Chondrocyte (in vitro differentiated cells): ENCODE measurements around the gene TPMT. TPM values are rescaled to one million over a fixed set of nuclear protein-coding genes. Genes with fewer than 3 reads are reported as not detected.
"Not testable (repeated sequence)": the region's sequence is repeated elsewhere in the genome, so short reads cannot be mapped to it uniquely, and the experiment has no call there.

Source experiments
- DNase-seq: peaks from one replicate; pipeline ENCODE4 v3.0.0; 2021; ENCODE audit warnings: mixed read lengths, low spot score
- H3K27ac Mint-ChIP-seq: one replicate; pipeline ENCODE4 v1.8.0; 2021; ENCODE audit warnings: mild to moderate bottlenecking, moderate library complexity, mixed read lengths; ENCODE audit not compliant: unreplicated experiment
- H3K27me3 Mint-ChIP-seq: 2 replicates; pipeline ENCODE4 v1.8.0; 2021; ENCODE audit warnings: low read depth, mixed read lengths
- H3K36me3 Mint-ChIP-seq: 2 replicates; pipeline ENCODE4 v1.8.0; 2021; ENCODE audit warnings: low read depth, mixed read lengths
- H3K4me1 Mint-ChIP-seq: 2 replicates; pipeline ENCODE4 v1.8.0; 2021; ENCODE audit warnings: low read depth, mild to moderate bottlenecking, mixed read lengths
- H3K4me3 Mint-ChIP-seq: one replicate; pipeline ENCODE4 v1.8.0; 2021; ENCODE audit warnings: mild to moderate bottlenecking, moderate library complexity, mixed read lengths; ENCODE audit not compliant: unreplicated experiment
- H3K9me3 Mint-ChIP-seq: 2 replicates; pipeline ENCODE4 v1.8.0; 2021; ENCODE audit warnings: low read depth, mixed read lengths
- total RNA-seq: library from RNA; stranded (reverse); gene quantifications from 3 replicates; pipeline ENCODE4 v1.2.1, GENCODE V29; 2021
- TF ChIP-seq, protein P1 (sequence below): fragments of 200-600 bp; sonication (generic); IDR thresholded peaks from 2 replicates; pipeline ENCODE4 v1.5.0; 2021; ENCODE audit warnings: antibody characterized with exemption, mild to moderate bottlenecking, moderate library complexity

TPMT gene
- total RNA-seq, 1 donor from 2014 or later: 6.7 TPM

DNA sequence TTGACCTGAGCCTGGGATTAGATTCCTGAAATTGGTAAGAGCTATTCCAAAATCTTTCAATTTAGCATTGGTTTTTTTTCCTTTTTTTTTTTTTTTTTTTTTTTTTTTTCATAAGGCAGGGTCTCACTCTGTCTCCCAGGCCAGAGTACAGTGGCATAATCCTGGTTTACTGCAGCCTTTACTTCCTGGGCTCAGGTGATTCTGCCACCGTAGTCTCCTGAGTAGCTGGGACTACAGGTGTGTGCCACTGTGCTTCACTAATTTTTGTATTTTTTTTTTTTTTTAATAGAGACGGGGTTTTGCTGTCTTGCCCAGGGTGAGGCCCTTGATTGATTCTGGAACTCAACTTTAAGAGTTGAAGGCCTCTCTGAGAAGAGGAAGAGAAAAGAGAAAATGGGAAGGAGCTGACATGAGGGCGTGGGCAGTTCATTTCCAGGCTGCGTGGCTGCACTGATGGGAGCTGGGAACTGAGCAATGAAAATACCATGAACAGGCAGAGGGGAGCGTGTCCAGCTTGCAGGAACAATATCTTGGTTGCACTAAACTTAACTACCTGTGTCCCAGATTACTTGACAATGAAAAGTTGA, 25.0 kb upstream of the TPMT start:
- H3K4me1 Mint-ChIP-seq: peaks cover 10% of the 10 kb centered on the region
- TF ChIP-seq, protein P1, sequence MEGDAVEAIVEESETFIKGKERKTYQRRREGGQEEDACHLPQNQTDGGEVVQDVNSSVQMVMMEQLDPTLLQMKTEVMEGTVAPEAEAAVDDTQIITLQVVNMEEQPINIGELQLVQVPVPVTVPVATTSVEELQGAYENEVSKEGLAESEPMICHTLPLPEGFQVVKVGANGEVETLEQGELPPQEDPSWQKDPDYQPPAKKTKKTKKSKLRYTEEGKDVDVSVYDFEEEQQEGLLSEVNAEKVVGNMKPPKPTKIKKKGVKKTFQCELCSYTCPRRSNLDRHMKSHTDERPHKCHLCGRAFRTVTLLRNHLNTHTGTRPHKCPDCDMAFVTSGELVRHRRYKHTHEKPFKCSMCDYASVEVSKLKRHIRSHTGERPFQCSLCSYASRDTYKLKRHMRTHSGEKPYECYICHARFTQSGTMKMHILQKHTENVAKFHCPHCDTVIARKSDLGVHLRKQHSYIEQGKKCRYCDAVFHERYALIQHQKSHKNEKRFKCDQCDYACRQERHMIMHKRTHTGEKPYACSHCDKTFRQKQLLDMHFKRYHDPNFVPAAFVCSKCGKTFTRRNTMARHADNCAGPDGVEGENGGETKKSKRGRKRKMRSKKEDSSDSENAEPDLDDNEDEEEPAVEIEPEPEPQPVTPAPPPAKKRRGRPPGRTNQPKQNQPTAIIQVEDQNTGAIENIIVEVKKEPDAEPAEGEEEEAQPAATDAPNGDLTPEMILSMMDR: no peak
- no peak overlapping the region for H3K4me3 Mint-ChIP-seq
- peaks cover 20% of the 10 kb centered on the region for H3K36me3 Mint-ChIP-seq
- H3K9me3 Mint-ChIP-seq: peaks cover 14% of the 10 kb centered on the region
- no peak for DNase-seq
- H3K27me3 Mint-ChIP-seq: no peaks in the 10 kb centered on the region
- H3K27ac Mint-ChIP-seq: no peak overlapping the region

DNA sequence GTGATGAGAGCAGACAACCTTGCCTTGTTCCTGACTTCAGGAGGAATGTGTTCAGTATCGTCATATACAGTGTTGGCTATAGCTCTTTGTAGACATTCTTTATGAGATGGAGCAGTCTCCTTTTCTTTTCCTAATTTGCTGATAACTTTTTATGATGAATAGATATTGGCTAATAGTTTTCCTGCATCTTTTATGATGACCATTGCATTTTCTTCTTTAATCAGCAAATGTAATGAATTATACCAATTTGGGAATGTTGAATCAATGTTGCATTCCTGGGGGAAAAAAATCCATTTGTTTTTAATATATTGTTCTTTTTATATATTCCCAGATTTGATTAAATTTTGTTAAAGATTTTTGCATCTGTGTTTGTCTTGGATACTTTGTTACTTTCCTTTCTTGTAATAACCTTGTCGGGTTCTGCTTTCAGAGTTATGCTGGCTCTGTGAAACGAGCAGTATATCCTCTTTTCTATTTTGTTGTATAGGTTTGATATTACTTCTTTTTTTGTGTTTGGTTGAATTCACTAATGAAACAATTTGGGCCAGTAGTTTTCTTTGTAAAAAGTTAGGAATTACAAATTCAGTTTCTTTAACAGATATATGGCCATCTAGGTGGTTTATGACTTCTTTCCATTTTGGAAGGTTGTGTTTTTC, 24.2 kb upstream of the TPMT start:
- no peak overlapping the region for H3K27ac Mint-ChIP-seq
- no peak for DNase-seq
- TF ChIP-seq, protein P1: no peak
- H3K4me1 Mint-ChIP-seq: peaks cover 10% of the 10 kb centered on the region
- peaks cover 21% of the 10 kb centered on the region for H3K36me3 Mint-ChIP-seq
- H3K9me3 Mint-ChIP-seq: peaks cover 14% of the 10 kb centered on the region
- no peak overlapping the region for H3K4me3 Mint-ChIP-seq
- no peaks in the 10 kb centered on the region for H3K27me3 Mint-ChIP-seq

DNA sequence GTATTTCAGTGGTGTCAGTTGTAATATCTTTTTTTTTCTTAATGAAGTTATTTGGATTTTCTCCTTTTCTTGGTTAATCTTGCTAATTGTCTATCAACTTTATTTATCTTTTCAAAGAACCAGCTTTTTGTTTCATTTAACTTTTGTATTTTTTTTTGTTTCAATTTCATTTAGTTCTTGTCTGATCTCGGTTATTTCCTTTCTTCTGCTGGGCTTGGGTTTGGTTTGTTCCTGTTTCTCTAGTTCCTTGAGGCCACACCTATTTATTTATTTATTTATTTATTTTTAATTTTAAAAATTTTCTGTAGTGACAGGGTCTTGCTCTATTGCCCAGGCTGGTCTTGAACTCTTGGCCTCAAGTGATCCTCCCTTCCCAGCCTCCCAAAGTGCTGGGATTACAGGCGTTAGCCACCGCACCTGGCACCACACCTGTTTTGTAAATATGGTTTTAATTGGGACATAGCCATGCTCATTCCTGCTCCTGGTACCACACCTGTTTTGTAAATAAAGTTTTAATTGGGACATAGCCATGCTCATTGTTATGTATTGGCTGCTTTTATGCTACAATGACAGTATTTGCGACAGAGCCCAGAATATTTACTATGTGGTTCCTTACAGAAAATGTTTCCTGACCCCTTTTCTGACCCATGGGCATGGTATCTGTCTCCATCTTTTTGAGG, 22.5 kb upstream of the TPMT start:
- H3K4me1 Mint-ChIP-seq: peaks cover 4% of the 10 kb centered on the region
- TF ChIP-seq, protein P1: no peak
- no peak overlapping the region for H3K27ac Mint-ChIP-seq
- peaks cover 23% of the 10 kb centered on the region for H3K36me3 Mint-ChIP-seq
- H3K27me3 Mint-ChIP-seq: no peaks in the 10 kb centered on the region
- no peak for DNase-seq
- peaks cover 14% of the 10 kb centered on the region for H3K9me3 Mint-ChIP-seq
- H3K4me3 Mint-ChIP-seq: no peak overlapping the region

DNA sequence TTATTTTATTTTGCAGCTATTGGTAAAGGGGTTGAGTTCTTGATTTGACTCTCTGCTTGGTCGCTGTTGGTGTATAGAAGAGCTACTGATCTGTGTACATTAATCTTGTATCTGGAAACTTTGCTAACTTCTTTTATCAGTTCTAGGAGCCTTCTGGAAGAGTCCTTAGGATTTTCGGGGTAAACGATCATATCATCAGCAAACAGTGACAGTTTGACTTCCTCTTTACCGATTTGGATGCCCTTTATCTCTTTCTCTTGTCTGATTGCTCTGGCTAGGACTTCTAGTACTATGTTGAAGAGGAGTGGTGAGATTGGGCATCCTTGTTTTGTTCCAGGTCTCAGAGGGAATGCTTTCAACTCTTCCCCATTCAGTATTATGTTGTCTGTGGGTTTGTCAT, 21.3 kb upstream of the TPMT start:
- peaks cover 24% of the 10 kb centered on the region for H3K36me3 Mint-ChIP-seq
- not testable (repeated sequence) for H3K4me1 Mint-ChIP-seq, DNase-seq, H3K27me3 Mint-ChIP-seq, H3K27ac Mint-ChIP-seq, H3K4me3 Mint-ChIP-seq
- peaks cover 14% of the 10 kb centered on the region for H3K9me3 Mint-ChIP-seq

DNA sequence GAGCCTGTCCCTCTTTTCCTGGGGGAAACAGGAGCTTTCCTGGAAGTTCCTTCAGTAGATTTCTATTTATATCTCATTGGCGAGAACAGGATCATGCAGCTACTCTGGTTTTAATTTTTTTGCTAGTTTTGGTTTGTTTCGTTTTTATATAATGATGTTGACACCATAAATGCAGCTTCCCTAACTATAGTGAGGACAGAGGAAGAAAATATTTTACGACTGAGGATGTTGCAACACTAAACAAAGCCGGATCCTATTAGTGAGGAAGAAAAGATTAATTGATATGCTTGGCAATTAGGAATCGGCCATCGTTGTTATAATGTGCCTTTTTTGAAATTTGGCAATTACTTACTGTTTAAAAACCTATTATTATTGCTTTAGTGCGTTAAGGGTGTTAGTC, 17.0 kb upstream of the TPMT start:
- no peak for DNase-seq
- Mint-ChIP-seq H3K4me3 (no peak overlapping the region), H3K27me3 (no peaks in the 10 kb centered on the region), H3K27ac (no peak overlapping the region), H3K4me1 (no peaks in the 10 kb centered on the region), H3K9me3 (peaks cover 14% of the 10 kb centered on the region), H3K36me3 (peaks cover 31% of the 10 kb centered on the region)
- TF ChIP-seq, protein P1: no peak
